ENCODE results near the gene IKZF3. TPM values are rescaled to one million over a fixed set of nuclear protein-coding genes. Genes with fewer than 3 reads are reported as not detected.

The IKZF3 gene
- total RNA-seq, 4 donors from 2014 or later = 2.9 to 8.3 (median 4.5) TPM

GRCh38 chr17:39742856-39743436 is 121.2 kb downstream of the IKZF3 start:
- TF ChIP-seq, protein P1, sequence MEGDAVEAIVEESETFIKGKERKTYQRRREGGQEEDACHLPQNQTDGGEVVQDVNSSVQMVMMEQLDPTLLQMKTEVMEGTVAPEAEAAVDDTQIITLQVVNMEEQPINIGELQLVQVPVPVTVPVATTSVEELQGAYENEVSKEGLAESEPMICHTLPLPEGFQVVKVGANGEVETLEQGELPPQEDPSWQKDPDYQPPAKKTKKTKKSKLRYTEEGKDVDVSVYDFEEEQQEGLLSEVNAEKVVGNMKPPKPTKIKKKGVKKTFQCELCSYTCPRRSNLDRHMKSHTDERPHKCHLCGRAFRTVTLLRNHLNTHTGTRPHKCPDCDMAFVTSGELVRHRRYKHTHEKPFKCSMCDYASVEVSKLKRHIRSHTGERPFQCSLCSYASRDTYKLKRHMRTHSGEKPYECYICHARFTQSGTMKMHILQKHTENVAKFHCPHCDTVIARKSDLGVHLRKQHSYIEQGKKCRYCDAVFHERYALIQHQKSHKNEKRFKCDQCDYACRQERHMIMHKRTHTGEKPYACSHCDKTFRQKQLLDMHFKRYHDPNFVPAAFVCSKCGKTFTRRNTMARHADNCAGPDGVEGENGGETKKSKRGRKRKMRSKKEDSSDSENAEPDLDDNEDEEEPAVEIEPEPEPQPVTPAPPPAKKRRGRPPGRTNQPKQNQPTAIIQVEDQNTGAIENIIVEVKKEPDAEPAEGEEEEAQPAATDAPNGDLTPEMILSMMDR (IDR thresholded peaks at IDR 0.05) = no peak
- ATAC-seq (ENCODE audit: low FRiP score) (no peak), DNase-seq (ENCODE audit: low spot score) (no peak)

GRCh38 chr17:39742126-39742855 is 121.8 kb downstream of the IKZF3 start:
- DNase-seq (ENCODE audit: low spot score) = no peak
- ATAC-seq (ENCODE audit: low FRiP score) = no peak
- TF ChIP-seq, protein P1 (IDR thresholded peaks at IDR 0.05) = no peak

DNA sequence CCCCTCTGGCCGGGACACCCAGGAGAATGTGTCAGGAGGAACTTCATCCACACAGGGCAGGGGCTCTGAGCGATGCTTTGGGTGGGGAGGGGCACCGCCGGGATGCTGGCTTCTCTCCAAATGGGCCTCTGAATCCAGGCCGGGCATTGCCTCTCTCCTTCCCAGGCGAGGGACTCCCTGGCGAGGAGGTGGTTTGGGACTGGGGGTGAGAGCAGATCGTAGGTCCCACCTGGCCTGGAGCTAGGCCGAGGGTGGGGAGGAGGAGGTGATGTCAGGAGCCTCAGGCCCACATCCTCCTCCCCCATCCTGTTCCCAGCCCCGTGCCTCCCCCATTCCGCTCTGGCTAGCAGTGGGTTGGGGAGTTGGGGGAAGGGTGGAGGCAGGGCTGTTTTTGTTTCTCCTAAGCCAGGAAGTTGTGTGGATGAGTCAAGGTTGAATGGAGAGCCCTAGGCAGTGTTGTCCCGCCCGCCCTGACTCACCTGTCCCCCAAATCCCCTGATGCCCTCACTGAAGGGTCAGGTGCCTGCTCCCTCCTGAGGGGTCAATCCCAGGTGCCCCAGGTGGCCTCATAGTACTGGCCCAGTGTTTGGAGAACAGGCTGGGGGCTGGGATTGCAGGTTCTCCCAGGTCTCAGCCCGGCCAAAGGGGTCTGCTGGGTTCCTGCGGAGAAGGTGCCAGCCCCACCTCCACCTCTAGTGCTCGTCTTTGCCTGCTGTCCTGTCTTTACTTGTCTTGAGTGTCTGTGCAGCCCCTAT is 123.6 kb downstream of the IKZF3 start:
- TF ChIP-seq, protein P1 (IDR thresholded peaks at IDR 0.05) = no peak
- DNase-seq (ENCODE audit: low spot score) (peak; percentile 32), ATAC-seq (ENCODE audit: low FRiP score) (peak; percentile 67)

- TF ChIP-seq, protein P1 (IDR thresholded peaks at IDR 0.05) = no peak
- DNase-seq (ENCODE audit: low spot score) = no peak
- no peak for ATAC-seq (ENCODE audit: low FRiP score)
Measured at GRCh38 chr17:39739885-39740356, 124.2 kb downstream of the IKZF3 start.

DNA sequence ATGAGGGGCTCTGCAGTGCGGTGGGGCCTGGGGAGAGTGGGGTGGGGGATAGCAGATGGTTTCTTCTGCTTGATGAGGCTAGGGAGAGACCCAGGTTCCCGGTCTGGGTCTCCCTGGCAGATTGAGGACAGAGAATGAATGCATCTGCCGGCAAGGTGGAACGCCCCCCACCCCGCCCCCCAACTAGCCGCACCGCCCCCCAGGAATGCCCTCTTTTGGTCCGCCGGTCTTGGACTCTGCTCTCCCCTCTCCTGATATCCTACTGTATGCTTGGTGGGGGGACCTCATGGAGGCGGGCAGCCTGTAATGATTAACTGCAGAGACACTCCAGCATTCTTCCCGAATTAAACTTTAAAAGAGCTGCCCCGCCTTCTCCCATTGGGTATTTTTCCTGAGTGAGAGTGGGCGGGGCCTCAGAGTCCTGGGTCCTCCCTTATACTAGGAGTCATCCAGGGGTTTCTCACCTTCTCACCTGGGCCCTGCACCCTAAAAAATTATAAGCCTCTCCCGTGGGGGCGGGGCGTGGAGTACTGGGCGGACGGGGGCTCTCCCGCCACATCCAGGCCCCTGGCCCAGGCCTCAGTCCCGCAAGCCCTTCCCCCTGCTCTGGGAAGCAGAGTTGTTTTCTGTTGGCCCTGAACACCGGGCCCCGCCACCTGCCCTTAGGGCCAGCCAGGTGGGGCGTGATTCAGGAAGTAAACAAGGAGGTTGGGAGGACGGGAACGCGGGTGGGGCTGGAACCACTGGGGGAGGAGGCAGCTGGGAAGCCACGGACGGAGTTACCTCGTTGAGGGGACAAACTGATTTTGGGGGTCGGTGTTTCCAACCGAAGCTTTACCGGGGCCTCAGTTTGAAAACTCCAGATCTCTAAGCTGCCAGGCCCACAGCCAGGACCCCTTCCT is 124.9 kb downstream of the IKZF3 start:
- DNase-seq (ENCODE audit: low spot score) (peak; percentile 39), ATAC-seq (ENCODE audit: low FRiP score) (peak; percentile 45)
- TF ChIP-seq, protein P1 (IDR thresholded peaks at IDR 0.05) = no peak

DNA sequence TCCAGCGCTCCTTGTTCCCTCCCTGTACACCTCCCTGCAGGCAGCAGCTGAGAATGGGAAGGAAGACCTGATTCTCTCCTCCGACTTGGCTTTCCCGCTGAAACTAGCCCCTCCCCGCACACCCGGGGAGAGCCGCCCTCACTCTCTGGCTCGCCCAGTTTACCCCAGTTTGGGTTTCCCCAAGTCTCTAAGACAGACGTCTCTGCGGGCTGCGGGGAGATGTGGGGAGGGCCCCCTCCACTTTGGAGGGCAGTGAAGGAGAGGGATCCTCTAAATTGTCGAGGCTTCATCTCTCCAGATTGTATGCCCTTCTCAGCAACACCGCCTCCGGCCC is 125.6 kb downstream of the IKZF3 start:
- peak; percentile 31 for ATAC-seq (ENCODE audit: low FRiP score)
- TF ChIP-seq, protein P1 (IDR thresholded peaks at IDR 0.05) = no peak
- no peak for DNase-seq (ENCODE audit: low spot score)
